Activated naive CD8-positive, alpha-beta T cell (primary cell): ENCODE measurements around the gene PSMA3.
A peak's percentile ranks its signal among the peaks of the same experiment; 100 is the strongest.

ENCODE experiments used
- H3K27ac Mint-ChIP-seq: one replicate; pipeline ENCODE4 v1.8.0; 2021; ENCODE audit warnings: mixed read lengths
- H3K27me3 Mint-ChIP-seq: one replicate; pipeline ENCODE4 v1.8.0; 2021; ENCODE audit warnings: mixed read lengths
- H3K36me3 Mint-ChIP-seq: one replicate; pipeline ENCODE4 v1.8.0; 2021; ENCODE audit warnings: mixed read lengths
- H3K4me1 Mint-ChIP-seq: one replicate; pipeline ENCODE4 v1.8.0; 2021; ENCODE audit warnings: low read depth, mixed read lengths
- H3K4me3 Mint-ChIP-seq: one replicate; pipeline ENCODE4 v1.8.0; 2021; ENCODE audit warnings: mild to moderate bottlenecking, mixed read lengths
- H3K9me3 Mint-ChIP-seq: one replicate; pipeline ENCODE4 v1.8.0; 2021; ENCODE audit warnings: low read depth, mixed read lengths

The PSMA3 gene

GRCh38 chr14:58301416-58301815 lies 56.8 kb downstream of the PSMA3 start:
- no peak overlapping the region for H3K27ac Mint-ChIP-seq
- H3K9me3 Mint-ChIP-seq = no peaks in the 10 kb centered on the region
- no peaks in the 10 kb centered on the region for H3K27me3 Mint-ChIP-seq
- H3K4me3 Mint-ChIP-seq = no peak overlapping the region
- H3K36me3 Mint-ChIP-seq = peaks cover 3% of the 10 kb centered on the region
- H3K4me1 Mint-ChIP-seq = peaks cover 38% of the 10 kb centered on the region

GRCh38 chr14:58305730-58306129 lies 61.1 kb downstream of the PSMA3 start:
- H3K36me3 Mint-ChIP-seq = peaks cover 8% of the 10 kb centered on the region
- peaks cover 31% of the 10 kb centered on the region for H3K4me1 Mint-ChIP-seq

GRCh38 chr14:58307597-58308316 lies 63.1 kb downstream of the PSMA3 start:
- H3K27me3 Mint-ChIP-seq = no peaks in the 10 kb centered on the region
- peaks cover 8% of the 10 kb centered on the region for H3K36me3 Mint-ChIP-seq
- H3K9me3 Mint-ChIP-seq = no peaks in the 10 kb centered on the region
- H3K4me1 Mint-ChIP-seq = peaks cover 24% of the 10 kb centered on the region
- no peak overlapping the region for H3K4me3 Mint-ChIP-seq
- no peak overlapping the region for H3K27ac Mint-ChIP-seq

More at GRCh38 chr14:58305730-58306129, 61.1 kb downstream of the PSMA3 start:
- Mint-ChIP-seq H3K27me3 (no peaks in the 10 kb centered on the region), H3K9me3 (no peaks in the 10 kb centered on the region), H3K27ac (no peak overlapping the region), H3K4me3 (no peak overlapping the region)

- H3K4me3 Mint-ChIP-seq = no peak overlapping the region
- H3K36me3 Mint-ChIP-seq = peaks cover 5% of the 10 kb centered on the region
- no peak overlapping the region for H3K27ac Mint-ChIP-seq
Measured at GRCh38 chr14:58309086-58309485, 64.4 kb downstream of the PSMA3 start.

GRCh38 chr14:58313699-58314098 lies 69.1 kb downstream of the PSMA3 start:
- Mint-ChIP-seq H3K4me1 (peaks cover 10% of the 10 kb centered on the region), H3K27me3 (no peaks in the 10 kb centered on the region), H3K27ac (peak overlapping the region; percentile 64), H3K36me3 (peaks cover 9% of the 10 kb centered on the region), H3K9me3 (no peaks in the 10 kb centered on the region), H3K4me3 (no peak overlapping the region)

More at GRCh38 chr14:58309086-58309485, 64.4 kb downstream of the PSMA3 start:
- Mint-ChIP-seq H3K27me3 (no peaks in the 10 kb centered on the region), H3K9me3 (no peaks in the 10 kb centered on the region), H3K4me1 (peaks cover 17% of the 10 kb centered on the region)

GRCh38 chr14:58315606-58316005 lies 71.0 kb downstream of the PSMA3 start:
- H3K4me1 Mint-ChIP-seq = peaks cover 4% of the 10 kb centered on the region
- H3K9me3 Mint-ChIP-seq = no peaks in the 10 kb centered on the region
- H3K36me3 Mint-ChIP-seq = peaks cover 4% of the 10 kb centered on the region
- no peaks in the 10 kb centered on the region for H3K27me3 Mint-ChIP-seq
- H3K4me3 Mint-ChIP-seq = no peak overlapping the region
- H3K27ac Mint-ChIP-seq = peak overlapping the region; percentile 50
